Activated T-helper 1 cell treated with Interleukin-2 at 50 U/mL for 16 hours (primary cell): ENCODE measurements around the gene NAT9.

ENCODE experiments used
- DNase-seq: peaks from one replicate; pipeline ENCODE4 v3.0.0-alpha.2; 2020; ENCODE audit warnings: low read depth

Gene NAT9

DNA sequence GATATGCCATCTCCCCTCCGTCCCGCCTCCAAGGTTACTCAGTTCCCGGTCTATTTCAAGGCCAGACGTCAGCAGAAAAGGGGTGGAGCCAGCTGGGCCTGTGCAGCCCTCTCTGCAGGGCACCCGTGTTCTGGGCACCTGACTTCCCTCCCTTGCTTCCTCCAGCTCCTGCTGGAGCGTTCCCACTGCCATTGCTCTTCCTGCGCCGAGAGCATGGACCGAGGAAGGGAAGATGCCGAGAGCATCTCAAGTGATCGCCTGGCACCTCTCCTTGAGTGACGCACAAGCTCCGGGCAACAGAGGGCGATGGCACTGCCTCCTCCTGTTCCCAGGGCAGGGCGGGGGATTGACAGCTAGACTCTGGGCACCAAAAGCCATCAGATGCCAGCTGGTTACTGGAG, 29.4 kb upstream of the NAT9 start:
- DNase-seq: no peak

DNA sequence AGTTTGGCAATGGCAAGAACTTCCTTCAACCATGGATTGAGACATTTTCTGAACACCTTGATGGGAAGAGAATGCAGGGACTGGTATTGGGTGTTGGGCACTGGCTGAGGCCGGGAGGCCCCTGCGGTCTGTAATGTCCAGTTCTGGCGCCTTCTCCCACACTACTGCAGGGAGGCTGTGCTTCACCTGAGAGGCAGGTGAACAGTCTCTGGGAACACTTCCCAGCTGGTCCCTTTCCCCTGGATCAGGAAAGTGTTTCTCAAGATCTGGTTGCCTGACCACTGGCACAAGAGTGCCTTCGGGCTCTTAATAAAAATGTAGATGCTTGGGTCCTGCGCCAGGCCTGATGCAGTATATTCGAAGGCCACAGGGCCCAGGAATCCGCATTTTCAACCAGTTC, 28.5 kb upstream of the NAT9 start:
- no peak for DNase-seq

DNA sequence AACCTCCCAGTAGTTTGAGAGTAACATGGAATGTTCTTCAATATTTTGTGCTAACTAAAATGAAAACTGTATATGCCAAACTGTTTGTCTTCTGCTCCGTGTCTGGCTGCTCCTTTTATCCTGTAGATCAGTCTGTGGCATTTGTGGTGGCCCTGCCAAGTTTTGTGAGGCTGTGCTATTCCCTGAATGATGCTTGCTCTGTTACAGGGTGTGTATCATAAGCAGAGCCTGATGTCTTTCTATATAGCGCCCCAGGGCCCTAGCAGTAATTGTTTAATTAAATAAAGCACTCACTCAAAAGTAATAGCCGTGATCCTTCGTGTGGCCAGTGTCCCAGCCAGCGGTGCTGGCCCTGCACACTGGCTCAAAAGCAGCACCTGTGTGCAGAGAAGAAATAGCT, 27.8 kb upstream of the NAT9 start:
- no peak for DNase-seq

DNA sequence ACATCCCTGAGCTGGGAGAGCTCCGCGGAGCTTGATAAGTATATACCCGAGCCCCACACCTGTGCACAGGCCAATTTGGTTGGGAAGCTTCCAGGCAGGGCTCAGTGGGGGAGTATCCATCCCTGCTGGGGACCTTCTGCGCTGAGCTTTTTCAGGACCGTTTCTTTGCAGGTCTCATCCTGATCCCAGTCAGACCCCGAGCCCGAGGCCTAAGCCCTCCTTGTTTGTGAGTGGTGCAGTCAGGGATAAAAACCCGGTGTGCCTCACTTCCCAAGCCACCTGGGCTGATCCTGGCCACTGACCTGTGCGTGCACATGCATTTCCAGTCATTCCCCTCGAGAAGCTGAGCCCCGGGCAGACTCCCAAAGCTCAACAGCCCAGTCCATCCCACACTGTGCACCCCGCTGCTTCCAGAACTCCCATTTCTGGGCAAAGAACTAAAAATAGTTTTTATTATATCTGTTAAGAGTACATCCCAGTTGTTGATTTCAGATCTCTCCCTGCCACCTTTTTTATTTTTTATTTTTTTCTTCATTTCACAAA, 27.3 kb upstream of the NAT9 start:
- DNase-seq: no peak

DNA sequence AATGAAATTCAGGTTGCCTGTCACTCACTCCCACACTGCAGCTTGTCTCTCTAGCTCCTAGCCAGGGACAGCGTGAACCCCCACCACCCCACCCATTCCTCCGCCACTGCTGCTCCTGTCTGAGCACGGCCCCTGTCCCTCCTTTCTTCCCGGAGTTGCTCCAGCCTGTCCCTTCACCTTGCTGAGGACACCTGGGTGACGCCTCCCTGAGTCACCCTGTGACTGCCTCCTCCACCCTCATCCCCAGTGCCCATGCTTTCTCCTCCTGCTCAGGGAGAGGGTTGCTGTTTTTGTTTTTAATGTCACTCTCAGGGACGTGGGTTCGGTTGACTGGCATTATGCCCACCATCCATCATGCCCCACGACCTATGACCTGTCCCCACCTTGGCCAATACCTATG, 25.8 kb upstream of the NAT9 start:
- no peak for DNase-seq

DNA sequence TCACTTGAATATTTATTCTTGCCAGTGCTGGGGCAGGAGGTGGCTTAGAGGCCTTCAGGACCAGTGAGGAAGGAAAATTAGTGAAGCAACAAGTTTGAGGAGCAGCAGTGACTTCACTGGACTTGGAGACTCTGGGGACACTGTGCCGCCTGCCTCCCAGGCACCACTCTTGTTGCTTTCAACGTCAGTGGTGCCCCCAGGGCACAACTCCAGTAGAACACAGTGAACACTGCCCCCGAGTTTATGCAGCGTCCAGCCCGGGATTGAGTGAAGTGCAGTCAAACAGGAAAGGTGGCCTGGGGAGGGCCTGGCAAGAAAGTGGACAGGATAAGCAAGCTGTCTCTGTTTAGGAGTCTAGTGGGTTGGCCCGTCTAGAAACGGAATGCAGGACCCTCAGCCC, 24.4 kb upstream of the NAT9 start:
- no peak for DNase-seq

DNA sequence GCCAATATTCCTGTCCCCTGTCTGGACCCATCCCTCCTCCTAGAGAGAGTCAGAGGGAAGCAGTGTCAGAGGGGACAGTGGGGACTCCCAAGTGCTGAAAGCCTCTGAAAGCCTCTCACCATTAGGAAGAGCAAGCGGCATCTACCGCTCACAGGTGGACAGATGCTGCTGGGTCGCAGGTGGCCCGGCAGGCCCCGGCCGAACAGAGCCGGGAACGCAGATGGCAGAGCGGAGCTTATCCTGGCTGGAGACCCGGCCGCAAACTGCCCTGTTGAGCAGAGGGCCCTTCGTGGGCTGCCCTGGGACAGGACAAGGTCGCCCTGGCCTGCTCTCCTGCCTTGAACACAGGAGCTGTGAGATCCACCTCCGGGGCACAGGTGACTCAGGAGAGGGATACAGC, 23.0 kb upstream of the NAT9 start:
- DNase-seq: no peak

DNA sequence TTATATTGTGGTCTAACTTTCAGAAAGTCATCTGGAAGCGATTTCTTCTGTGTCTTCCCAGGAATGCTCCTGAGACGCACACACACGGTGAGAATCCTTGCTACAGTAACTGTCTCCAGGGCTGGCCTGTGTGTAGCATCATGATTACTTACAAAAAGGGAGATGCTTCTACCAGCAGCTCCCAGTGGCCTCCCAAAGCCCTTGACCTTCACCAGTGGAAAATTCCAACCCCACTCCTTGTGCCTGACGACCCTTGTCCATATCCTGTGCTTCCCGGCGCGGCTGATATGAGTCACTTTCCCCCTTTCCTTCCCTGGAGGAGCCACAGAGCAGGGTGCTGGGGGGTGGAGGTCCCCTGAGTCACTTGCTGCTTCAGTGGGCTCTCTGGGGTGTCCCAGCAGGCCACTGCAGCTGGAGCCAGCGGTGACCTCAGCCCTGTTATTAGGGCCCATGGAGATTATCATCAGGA, 22.1 kb upstream of the NAT9 start:
- DNase-seq: no peak

DNA sequence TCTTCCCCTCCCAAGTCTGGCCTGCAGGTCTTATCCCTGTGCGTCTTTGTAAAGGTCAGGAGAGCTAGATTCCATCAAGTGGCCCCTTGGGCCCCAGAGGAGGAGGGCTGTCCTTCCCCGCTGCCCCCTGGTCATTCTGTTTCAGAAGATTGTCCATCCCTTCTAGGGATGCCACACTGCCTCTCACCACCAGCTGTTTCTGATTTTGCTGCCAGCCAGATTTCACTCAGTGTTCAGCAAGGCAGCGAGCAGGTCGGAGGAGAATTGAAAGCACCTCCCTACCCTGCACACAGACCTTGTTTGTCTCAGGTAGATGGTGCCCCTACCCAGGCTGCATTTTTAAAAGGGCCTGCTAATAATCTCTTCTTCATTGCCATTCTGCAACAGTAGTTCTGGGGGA, 21.7 kb upstream of the NAT9 start:
- DNase-seq: no peak

DNA sequence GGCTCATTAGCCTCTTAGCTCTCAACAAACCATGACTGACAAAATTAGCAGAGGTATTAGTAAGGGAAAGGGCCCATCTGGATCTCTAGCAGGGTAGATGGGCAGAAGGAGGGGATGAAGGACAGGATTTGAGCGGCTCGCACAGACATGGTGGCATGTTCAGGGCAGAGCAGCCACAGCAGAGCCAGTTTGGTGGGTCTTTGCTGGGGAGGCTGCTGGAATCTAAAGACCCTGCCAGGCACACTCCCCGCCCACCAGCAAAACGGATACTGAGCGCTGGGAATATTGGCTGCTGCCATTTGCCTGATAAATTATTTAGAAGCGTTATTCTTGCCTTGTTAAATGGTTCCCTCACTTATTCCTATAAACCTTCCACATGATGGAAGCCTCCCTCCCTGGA, 20.7 kb upstream of the NAT9 start:
- DNase-seq: no peak

DNA sequence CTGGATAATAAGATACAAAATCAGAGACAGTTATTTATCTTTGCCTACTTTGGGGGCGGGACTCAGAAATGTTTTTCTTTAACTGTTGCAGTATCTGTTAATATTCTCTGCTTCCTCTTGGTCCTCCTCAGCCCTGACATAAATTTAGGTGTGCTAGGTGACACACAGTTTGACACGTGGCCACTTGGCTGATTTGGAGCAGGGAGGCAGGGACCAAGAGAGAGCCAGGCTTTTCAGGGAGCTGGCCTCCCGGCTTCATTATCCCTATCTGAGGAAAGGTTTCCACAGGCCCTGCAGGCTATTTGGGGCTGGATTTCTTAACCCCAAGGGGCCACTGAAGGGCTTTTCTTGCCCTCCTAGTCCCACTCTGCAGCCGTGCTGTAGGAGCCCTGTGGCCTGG, 20.1 kb upstream of the NAT9 start:
- DNase-seq: no peak

DNA sequence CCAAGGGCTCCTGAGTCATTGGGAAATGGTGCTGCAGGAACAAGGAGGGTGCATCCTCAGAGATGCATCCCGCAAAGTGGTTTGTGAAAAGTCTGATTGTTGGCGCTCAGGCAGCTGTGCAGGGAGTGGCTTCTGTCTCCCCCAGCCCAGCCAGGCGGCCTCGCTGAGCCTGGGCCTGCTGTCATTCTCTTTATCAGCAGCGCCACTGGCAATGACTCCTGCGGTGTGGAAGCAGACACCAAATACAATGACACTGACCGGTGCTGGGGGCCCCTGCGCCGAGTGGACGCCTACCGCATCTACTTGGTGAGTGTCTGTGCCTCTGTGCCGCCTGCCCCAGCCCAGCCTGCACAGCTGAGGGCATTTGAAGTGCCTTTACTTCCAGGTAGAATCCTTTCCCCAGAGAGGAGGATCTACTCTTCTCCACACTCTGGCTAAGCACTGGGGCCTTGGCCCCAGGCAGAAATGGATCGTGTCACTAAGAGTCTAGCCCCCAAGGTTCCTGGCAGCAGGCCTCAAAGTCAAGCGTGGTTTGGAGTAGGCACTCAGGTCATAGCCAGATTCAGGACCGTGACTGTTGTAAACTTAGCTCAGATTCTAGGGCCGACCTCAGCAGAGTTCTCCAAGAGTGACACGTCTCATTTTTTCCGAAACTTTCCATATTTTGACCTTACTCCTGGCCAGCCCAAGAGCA, 19.3 kb upstream of the NAT9 start:
- DNase-seq: no peak

DNA sequence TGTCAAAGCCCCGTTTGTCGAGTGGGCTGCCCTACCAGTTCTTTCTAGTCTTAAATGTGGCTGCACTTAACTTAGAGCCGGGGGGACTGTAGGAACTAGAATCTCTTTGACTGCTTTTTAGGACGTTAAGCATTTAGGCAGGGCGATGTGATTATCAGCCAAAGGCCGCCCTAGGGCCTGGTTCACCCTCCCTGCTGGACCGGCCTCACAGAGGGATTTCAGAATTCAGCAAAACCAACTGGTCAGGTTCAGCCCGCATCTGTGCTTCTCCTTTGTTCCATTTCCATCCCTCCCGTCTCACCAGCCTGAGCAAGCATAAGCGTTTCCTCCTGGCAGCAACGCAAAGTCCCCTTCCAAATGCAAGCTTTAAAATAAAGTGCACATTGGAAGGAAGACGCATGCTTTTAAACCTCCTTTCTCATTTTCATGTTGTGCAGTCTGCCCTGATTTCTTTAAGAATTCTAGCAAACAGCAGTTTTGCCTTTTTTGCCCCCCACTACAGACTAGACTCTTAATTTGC, 16.5 kb upstream of the NAT9 start:
- DNase-seq: no peak

DNA sequence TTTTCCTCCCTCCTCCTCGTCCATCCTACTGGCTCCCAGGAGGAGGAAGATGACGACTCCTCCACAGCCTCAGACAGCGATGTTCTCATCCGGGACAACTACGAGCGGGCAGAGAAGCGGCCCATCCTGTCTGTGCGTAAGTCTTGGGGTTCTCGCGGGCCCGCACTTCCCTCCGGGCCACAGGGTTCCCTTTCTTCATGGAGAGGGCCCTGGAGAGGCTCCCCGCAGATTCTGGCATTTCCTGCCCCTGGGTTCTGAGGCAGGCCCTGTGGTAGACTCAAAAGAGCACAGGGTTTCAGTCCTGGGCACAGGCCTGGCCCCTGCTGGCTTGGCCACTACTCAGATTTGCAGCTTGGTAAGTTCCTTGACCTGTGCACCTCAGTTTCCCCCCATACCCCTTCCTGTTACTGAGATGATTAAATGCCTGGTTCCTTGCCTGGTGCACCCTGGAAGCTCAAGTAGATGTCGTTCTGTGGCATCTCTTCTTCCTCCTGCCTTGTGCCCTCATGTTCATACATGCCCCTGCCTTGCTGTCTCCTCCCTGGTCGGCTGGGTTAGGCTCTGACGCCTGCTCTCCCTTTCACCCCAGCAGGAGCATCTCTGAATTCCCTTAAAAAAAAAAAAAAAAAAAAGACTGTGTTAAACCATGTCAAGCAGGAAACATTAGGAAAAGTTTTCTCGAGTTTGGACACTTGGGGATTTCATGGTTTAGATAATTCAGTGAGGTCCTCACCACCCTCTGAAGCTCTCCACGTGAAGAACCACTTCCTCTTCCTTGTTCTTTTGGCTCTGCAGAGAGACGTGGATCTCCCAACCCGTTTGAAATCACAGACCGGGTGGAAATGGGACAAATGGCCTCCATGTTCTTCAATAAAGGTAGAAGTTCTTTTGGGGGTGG, 14.3 kb upstream of the NAT9 start:
- no peak for DNase-seq

DNA sequence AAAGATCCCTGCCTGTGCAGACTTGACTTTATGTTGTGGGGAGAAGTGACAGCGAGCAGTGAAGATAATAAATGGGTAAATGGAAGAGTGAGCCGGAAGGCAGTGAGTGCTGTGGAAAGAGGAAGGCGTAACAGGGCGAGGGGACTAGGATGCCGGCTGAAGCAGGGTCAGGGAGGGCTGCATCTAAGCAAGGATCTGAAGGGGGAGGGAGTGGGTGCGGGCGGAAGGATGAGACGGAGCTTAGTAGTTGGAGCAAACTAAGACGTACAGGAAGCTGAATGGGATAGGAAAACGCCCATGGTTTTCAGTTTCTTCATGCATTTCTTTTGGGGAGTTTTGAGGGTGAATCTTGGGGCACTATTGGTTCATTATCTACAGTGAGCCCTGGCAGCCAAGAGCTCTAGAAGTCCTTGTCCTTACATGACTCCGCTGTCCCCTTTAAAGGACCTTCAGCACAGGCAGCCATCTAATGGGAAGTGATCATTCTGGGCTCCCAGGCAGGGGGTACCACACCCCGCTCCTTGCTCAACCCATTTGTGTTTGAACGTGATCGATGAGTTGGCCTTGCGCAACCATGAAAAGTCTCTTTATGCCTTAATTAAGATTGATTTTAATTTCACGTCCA, 10.4 kb upstream of the NAT9 start:
- DNase-seq: no peak

DNA sequence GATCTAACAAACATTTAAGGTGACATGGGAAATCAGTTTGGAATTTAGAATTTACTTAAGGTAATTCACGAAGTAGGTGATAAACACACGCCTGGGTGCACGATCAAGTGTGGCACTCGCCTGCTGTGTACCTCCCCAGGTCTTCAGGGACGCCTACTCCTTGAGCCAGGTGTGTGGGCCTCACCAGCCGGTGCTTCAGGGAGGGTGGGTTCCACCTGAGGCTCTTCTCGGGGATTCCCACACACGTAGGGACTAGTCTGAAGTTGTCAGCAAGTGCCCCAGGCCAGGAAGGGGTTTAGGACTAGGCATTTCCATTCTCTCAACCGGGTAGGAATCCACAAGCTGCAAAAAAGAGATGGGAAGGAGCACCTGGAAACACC, 9.8 kb upstream of the NAT9 start:
- DNase-seq: no peak

DNA sequence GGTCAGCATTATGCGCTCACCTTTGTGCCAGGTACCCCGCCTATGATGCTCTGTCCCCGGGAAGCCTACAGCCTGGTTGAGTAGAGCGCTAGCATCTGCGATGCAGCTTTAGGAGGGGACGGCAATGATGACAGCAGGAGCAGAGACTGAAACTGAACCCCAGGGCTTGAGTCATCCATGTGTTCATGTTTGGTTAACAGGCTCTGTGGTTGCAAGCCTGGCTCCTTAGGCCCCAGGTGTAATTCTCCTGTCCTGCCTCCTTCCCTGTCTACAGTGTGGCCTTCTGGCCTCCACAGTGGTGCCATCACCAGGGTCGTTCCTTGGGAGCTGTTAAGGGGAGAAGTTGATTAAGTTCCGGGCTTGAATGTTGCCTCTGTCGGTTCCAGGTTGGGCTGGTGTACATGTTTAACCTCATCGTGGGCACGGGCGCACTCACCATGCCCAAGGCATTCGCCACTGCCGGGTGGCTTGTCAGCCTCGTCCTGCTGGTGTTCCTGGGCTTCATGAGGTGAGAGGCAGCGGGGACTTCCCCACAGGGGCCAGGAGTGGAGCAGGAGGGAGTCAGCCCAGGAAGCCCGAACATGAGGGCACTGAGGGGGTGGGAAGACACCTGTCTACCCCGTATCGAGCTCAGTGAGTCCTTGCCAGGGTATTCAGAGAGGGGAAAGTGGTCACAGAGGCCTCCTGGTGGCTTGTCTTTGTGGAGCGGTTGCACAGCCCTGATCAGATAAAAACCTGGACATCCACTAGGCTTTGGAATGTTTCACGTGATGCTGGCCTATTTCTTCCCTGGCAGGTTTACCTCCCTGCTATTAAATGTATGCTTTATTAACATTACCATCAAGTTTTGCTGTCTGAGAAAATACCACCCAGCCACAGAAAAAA, 9.2 kb upstream of the NAT9 start:
- DNase-seq: no peak

DNA sequence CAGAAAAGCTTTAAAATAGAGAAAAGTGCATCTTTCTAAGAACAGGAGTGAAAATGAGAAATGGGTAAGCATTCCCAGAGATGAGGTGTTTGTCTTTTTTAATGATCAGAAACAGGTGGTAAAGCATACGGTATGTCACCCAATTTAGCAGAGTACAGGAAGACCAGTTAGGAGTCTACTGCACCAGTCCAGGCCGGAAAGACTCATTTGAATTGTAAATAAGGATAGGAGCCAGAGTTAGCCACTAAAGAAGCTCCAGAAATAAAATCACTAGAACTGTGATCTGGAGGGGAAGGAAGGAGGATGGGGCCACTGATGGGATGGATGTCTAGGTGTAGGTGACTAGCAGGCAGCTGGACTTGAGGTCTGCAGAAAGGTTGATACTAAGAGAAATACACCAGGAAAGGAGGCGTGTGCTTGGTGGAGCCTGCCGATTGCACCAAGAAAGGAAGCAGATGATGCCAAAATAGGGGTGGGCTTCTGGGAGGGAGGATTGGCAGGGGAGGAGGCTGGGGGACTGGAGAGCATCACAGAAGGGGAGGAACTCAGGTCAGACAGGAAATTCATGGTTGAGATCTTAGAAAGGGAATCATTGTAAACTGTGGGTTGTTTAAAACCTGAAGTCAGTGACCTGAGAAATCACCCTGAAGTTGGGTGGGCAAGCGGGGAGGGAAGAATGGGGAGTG, 8.1 kb upstream of the NAT9 start:
- no peak for DNase-seq

DNA sequence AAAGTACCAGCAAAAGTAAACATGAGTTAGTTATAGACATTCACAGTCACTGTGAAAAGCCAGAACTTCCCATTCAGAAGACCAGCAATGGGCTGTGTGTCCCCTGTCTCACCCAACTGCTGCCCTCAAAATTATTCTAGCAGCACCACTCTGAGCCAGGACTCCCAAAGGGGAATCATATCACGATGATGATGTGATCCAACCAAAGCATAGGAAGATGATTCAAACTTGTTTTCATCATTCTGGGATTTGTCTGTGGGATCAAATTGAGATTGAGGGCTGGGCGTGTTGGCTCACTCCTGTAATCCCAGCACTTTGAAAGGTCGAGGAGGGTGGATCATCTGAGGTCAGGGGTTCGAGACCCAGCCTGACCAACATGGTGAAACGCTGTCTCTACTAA, 6.4 kb upstream of the NAT9 start:
- DNase-seq: no peak

DNA sequence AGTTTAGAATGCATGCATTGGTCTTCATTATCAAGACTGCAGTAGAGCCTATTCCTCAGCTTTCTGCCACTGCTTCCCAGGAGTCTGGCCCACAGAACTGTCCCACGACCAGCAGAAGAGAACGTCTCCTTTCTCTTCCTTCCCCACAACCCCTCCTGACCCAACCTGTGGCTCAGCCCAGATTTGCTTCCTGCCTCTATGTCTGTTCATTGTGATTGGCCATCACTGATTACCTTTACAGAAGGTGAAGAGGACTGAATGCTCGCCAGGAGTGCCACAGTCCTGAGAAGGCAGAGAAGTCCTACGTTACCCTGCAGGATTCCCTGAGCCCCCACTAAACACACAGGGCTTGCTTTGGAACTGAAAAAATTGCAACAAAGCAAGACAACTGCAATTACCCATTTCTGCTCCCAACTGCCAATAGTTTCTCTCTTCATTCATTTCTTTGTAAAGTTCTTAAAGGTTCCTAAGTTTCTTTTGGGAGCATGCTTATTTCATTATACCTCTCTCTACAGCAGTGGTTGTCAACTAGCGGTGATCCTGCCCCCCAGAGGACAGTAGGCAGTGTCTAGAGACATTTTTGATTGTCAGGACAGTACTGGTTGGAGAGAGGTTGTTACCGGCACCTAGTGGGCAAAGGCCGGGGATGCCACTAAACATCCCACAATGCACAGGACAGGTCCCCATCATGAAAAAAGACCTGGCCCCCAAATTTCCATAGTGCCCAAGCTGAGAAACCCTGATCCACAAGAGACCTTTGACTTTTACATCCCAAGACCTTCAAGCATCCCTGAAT, 4.5 kb upstream of the NAT9 start:
- no peak for DNase-seq
